GM12865 (cell line): ENCODE data around the gene NAA25.

ENCODE experiments used
- DNase-seq: peaks from one replicate; pipeline ENCODE4 v3.0.0; 2010; ENCODE audit warnings: low read depth
- H3K4me3 ChIP-seq: 2 replicates; pipeline ENCODE4 v1.5.1; 2011; ENCODE audit warnings: mild to moderate bottlenecking, low read depth, low read length, control low read depth
- CTCF ChIP-seq: IDR thresholded peaks from 2 replicates; pipeline ENCODE4 v1.5.1; 2011; ENCODE audit warnings: low read length, control low read depth, low read depth, inconsistent platforms; ENCODE audit not compliant: insufficient read depth; ENCODE audit errors: missing control alignments

NAA25 gene

DNA sequence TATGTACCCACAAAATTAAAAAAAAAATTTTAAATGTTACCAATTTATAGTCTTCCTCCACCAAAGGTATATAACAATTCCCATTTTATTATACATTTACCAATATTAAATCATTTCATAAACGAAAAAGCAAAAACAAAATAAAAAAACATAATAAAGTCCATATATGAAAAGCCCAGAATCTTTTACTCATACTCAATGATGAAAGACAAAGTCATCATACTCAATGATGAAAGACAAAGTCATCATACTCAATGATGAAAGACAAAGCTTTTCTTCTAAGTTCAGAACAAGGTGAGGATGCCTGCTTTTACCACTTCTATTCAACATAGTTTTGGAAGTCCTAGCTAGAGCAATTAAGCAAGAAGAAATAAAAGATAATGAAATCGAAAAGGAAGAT lies 123.8 kb downstream of the NAA25 start:
- DNase-seq, result no peak

GRCh38 chr12:111981987-111982386 lies 126.6 kb downstream of the NAA25 start:
- no peak overlapping the region for H3K4me3 ChIP-seq
- TF ChIP-seq CTCF, result no peak
- no peak for DNase-seq

More for the DNA sequence above, 123.8 kb downstream of the NAA25 start:
- no peak overlapping the region for H3K4me3 ChIP-seq
- TF ChIP-seq CTCF, result no peak

- no peak overlapping the region for H3K4me3 ChIP-seq
- no peak for TF ChIP-seq CTCF
- DNase-seq, result no peak
Measured at GRCh38 chr12:111980598-111980997, 128.0 kb downstream of the NAA25 start.

DNA sequence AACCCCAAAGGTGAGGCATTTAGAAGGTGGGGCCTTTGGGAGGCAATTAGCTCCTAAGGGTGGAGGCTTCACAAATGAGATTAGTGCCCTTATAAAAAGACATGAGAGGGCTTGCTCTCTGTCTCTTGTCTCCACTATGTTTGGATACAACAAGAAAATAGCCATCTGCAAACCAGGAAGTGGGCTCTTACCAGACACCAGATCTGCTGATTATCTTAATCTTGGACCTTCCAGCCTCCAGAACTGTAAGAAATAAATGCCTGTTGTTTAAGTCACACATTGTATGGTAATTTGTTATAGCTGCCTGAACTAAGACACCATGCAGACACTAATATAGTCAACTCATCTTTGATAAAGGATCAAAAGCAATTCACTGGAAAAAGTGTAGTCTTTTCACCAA lies 130.0 kb downstream of the NAA25 start:
- DNase-seq, result no peak
- no peak for TF ChIP-seq CTCF
- H3K4me3 ChIP-seq, result no peak overlapping the region

DNA sequence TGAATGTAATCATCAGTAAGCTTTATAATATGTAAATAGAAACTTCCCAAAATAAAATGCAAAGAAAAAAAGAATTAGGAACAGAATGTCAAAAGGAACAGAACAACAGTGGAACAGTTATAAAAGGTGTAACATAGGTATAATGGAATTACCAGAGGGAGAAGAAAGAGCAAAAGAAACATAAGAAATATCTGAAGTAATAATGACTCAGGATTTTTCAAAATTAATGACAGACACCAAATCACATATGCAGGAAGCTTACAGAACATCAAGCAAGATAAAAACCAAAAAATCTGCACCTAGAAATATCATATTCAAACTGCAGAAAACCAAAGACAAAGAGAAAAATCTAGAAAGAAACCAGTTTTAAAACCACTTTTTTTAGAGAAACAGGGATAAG lies 131.7 kb downstream of the NAA25 start:
- DNase-seq, result no peak
- no peak overlapping the region for H3K4me3 ChIP-seq
- no peak for TF ChIP-seq CTCF
